HG03442 (cell line): ENCODE data around the gene MYH9.
"Not testable (repeated sequence)": the region's sequence is repeated elsewhere in the genome, so short reads cannot be mapped to it uniquely, and the experiment has no call there.

Experiments used
- ATAC-seq: cut with Tn5 transposase; IDR thresholded peaks from one replicate; pipeline ENCODE4 v1.9.1; 2021; ENCODE audit warnings: mild to moderate bottlenecking, moderate library complexity; ENCODE audit not compliant: unreplicated experiment

The MYH9 gene

DNA sequence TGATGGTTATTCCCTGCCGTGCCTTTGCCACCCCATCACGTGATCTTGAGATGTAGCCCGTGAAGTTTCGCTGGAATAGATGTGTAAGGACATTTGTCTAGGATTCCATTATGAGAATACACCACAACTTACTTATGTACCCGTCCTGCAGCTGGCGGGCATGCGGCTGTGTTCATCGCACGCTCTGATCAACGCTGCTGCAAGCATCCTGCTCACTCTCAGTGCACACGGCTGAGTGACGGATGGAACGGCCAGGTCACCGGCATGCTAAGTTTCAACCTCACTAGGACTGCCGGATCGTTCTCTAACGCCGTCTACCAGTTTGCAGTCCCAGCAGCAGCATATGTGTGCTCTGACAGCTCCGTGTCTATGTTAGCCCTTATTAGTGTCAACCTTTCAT is 90.2 kb downstream of the MYH9 start:
- ATAC-seq, result no peak

GRCh38 chr22:36296690-36297089 is 91.1 kb downstream of the MYH9 start:
- ATAC-seq, result no peak

DNA sequence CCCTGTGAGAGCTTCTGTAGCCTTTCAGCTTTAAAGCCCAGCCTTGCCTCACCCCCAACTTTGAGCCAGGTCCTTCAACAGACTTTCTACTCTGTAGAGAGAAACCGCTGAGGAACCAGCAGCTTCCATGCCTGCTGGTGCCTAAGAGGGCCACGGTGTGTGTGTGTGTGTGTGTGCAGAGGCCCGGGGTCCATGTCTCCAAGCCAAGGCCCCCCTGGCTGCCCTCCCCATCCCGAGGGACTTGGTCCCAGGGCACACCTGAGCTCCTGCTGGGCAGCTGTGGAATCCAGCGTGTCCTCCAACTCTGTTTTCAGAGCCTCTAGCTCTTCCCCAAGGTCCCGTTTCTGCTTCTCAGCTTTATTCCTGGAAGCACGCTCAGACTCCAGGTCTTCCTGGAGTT is 92.5 kb downstream of the MYH9 start:
- no peak for ATAC-seq

GRCh38 chr22:36294801-36295200 is 93.0 kb downstream of the MYH9 start:
- no peak for ATAC-seq

DNA sequence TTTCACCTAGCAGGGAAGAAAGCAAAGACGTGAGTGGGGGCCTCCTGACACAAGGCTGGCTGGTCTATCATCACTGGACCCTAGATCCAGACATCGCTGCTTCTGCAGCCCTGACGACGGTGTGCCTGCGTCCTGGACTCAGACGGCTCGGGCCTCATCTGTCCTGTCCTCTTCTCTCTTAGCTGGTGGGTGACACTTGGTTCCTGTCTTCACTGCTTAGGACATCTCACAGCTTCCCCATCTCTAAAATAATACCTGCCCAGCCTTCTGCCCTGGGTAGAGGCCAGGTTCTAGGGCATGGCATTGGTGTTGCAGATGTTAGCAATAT is 93.5 kb downstream of the MYH9 start:
- no peak for ATAC-seq

GRCh38 chr22:36293606-36294292 is 94.0 kb downstream of the MYH9 start:
- no peak for ATAC-seq

DNA sequence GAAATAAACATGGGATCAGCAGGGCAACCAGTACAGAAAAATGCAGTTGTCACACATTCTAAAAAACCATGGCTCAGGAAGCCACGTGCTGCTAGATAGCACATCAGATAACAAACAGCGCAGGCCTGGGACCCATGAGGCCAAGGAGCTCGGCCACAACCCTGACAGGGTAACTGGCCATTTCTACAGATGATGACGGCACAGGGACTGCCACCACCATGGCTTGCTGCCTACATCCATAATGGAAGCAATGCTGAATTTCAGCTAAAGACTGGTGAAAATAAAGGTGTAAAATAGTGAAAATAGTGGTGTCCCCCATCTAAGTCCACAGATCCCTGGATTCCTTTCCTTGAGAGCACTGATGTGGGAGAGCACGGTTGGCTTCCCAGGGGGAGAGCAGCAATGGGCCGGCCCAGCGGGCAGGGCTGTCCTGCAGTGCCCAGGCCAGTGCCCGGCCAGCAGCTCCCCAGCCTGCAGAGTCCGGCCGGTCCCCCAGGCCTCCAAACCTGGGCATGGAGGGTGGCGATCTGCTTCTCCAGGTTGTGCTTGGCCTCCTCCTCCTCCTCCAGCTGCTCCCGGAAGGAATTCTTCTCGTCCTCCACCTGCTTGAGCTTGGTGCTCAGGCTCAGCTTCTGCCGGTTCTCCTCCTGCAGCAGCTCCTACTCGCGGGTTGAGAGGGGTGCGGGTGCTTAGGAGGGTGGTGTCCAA is 94.8 kb downstream of the MYH9 start:
- no peak for ATAC-seq

GRCh38 chr22:36291831-36292740 is 95.7 kb downstream of the MYH9 start:
- ATAC-seq, result no peak

GRCh38 chr22:36290391-36291075 is 97.2 kb downstream of the MYH9 start:
- not testable (repeated sequence) for ATAC-seq

- ATAC-seq, result not testable (repeated sequence)
Observed at GRCh38 chr22:36289948-36290371, 97.8 kb downstream of the MYH9 start.

- no peak for ATAC-seq
Observed at GRCh38 chr22:36289406-36289870, 98.3 kb downstream of the MYH9 start.

DNA sequence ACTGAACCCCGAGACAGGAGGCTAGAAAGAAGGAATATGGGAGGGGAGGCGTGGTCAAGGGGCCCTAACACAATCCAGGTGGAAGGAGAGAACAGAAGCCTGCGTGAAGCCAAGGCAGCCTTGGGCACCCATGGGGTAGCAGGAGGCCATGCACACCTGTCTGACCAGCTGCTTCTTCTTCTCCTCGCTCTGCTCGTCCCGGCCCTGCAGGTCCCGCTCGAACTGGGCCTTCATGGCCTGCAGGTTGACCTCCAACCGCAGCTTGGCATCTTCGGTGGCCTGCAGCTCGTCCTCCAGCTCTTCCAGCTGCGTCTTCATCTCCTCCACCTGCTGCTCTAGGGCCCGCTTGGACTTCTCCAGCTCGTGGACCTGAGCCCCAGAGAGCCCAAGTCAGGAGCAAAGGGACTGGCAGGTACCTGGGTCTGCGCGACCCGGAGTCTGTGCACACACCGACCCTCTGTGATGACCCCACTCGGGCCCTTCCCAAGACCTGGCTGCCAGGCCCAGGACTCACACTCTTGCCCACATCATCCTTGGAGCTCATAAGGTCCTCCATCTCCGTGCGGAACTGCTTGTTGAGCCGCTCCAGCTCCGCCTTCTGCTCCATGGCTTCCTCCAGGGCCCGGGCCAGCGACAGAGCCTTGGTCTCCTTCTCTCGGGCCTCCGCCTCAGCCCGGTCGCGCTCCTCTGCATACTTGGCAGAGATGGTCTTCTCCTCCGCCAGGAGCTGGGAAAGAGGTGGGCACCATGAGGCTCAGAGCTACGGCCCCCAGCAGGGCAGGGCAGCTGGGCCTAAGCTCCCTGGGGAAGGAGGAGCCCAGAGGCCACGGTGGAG is 99.0 kb downstream of the MYH9 start:
- no peak for ATAC-seq

DNA sequence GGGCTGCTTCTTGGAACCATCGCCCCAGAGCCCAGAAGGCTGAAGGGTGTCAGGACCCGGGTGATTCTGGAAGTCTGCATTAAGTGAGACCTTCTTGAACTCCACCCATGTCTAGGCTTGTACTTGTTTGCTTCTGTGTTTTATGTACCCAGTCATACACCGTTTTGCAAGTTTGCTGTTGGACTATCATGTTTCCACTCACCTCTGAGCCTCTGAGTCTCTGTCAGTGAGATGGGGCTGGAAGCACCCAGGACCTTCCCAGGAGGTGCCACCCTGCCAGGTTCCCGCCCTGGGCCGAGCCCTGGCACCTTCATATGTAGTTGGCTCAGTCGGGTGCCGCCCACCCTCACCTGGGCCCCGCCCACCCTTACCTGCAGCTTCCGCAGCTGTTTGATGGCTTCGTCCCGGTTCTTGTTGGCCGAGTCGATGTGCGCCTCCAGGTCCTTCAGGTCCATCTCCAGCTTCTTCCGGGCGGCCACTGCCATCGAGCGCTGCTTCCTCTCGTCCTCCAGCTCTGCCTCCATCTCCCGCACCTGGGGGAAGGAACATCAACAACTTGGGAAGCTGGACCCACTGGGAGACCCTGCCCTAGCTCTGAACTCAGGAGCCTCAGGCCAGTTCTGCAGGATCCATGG is 99.8 kb downstream of the MYH9 start:
- no peak for ATAC-seq

DNA sequence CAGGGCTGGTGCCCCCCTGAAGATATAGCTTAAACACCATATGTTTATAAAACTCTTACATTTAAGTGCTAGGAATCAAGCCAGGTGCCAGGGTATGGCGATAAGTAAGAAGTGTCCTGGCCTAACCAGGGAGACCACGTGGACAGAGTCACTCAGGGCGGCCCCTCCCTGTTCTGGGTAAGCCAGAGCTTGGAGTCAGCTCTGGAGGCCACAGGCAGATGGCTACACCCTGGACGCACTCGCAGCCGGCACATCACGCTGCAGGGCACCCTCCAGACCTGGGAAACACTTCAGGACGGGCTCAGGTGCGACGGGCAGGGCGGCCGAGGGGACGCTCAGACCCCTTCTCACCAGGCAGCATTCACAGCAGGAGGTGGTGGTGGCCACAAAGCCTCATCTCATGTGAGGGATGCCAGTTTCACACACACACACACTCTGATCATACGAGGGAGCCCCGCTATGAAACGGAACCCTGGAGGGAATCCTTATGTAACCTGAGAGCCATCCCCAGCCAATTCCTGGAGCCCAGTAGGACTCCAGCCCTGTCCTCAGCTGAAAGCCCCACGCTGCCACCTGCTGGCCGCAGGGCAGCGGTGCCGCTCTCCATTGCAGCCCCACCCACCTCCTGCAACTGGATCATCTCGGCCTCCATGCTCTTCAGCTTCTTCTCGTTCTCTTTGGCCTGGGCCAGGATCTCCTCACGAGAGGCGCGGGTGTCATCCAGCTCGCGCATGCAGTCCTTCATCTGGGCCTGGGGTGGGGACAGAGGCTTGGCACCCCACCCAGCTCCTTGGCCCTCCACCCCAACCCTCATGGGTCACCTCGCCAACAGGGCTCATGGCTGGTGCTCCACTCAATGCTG is 101.4 kb downstream of the MYH9 start:
- ATAC-seq, result no peak

DNA sequence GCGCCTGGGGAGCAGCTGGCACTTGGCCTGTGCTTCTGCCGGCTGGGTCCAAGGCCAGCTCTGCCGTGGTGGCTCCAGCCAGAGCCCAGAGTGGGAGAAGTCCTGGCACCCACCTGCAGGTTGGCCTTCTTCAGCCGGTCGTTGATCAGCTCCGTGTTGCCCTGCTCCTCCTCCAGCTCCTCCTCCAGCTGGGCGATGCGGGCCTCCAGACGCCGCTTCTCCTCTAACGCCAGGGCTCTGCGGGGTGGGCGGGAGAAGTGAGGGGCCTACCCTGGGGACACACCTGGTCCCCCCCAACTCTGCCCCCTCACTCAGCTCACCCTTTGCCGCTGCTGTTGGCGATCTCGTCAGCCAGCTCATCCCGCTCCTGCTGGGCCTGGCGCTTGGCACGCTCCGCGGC is 102.2 kb downstream of the MYH9 start:
- ATAC-seq, result no peak

DNA sequence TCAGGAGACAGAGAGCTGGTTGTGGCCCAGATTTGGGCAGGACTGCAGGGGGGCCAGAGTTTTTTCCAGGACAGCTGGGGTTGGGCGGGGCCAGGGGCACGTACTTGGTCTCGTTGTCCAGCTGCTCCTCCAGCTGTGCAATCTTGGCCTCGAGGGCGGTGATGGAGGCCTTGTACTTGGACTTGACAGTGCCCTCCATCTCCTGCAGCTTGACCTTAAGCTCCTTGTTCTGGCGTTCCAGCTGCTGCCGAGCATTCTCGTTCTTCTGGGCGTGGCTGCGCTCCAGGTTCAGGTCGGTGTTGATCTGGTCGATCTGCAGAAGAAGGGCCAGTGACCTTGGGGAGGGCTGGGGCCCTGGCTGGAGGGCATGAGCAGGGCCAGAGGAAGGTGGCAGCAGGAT is 102.8 kb downstream of the MYH9 start:
- ATAC-seq, result no peak

DNA sequence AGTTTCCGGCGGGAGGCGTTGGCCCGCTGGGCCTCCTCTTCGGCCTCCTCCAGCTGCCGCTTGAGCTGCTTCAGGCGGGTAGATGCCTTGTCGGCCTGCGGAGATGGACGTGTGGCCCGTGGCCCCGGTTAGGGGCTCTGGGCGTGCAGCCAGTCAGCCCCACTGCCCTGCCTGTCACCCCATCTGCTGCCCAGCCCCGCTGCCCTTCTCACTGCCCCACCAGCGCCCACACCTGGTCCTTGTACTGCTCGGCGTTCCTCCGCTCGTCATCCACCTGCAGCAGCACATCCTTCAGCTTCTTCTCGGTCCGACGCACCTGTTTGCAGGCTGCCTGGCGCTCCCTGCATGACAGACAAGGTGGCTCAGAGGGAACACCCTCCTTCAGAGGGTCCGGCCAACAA is 103.6 kb downstream of the MYH9 start:
- no peak for ATAC-seq

- no peak for ATAC-seq
Observed at GRCh38 chr22:36282328-36282831, 105.4 kb downstream of the MYH9 start.
